Thyroid gland (tissue), 4 donors: ENCODE data around the gene ADGRG6. TPM values are rescaled to one million over a fixed set of nuclear protein-coding genes. Genes with fewer than 3 reads are reported as not detected.

Experiments used
- DNase-seq, 2 donors: peaks; one replicate each; pipeline ENCODE4 v3.0.0-alpha.2; 2019
- H3K27ac ChIP-seq, 3 donors: fragments of 200-600 bp; sonication (generic); 1 replicate in 2 of 3; 2 replicates in 1 of 3; pipeline ENCODE4 v1.5.1; 2016 to 2019; ENCODE audit warnings: mild to moderate bottlenecking in 1 of 3, moderate library complexity in 1 of 3
- H3K27me3 ChIP-seq: fragments of 200-600 bp; sonication (generic); one replicate; pipeline ENCODE4 v1.5.1; 2019
- H3K36me3 ChIP-seq, 2 donors: fragments of 200-600 bp; sonication (generic); one replicate each; pipeline ENCODE4 v1.5.1; 2016 to 2019
- H3K4me1 ChIP-seq, 2 donors: fragments of 200-600 bp; sonication (generic); one replicate each; pipeline ENCODE4 v1.5.1; 2017 to 2019
- H3K4me3 ChIP-seq, 3 donors: fragments of 200-600 bp; sonication (generic); replicated peaks in 1 of 3; 1 replicate in 2 of 3; 2 replicates in 1 of 3; pipeline ENCODE4 v1.5.1; 2016; ENCODE audit warnings: mild to moderate bottlenecking in 1 of 3
- H3K9me3 ChIP-seq: fragments of 200-600 bp; sonication (generic); one replicate; pipeline ENCODE4 v1.5.1; 2017
- CTCF ChIP-seq, 6 experiments: fragments of 200-600 bp in 3 of 6; fragments of 450-650 bp in 3 of 6; sonication (generic) in 3 of 6; IDR thresholded peaks; one replicate each; pipeline ENCODE4 v1.5.1; 2016 to 2019; ENCODE audit warnings: antibody characterized with exemption in 6 of 6, mild to moderate bottlenecking in 2 of 6, inconsistent platforms in 1 of 6, moderate library complexity in 1 of 6
- POLR2A ChIP-seq, 2 donors: fragments of 450-650 bp; IDR thresholded peaks; one replicate each; pipeline ENCODE4 v1.6.1; 2017; ENCODE audit warnings: antibody characterized with exemption in 2 of 2, mild to moderate bottlenecking in 2 of 2, moderate library complexity in 1 of 2
- WGBS, 2 donors: methylation state at CpG; one replicate each; pipeline ENCODE4 v1.1.5; 2017; 5-methylcytosine and 5-hydroxymethylcytosine counted together
- intact Hi-C: fragments of 100-400 bp; cut with DNase I; formaldehyde crosslinking; loops from one replicate; pipeline ENCODE4 v1.15.1; 2023
- total RNA-seq, 4 donors: library from RNA; depleted of rRNA; stranded (reverse); fragments of >200 nt; gene quantifications; one replicate each; pipeline ENCODE4 v1.2.3, GENCODE V29; 2016

Gene ADGRG6
- total RNA-seq, 4 donors from 2014 or later, result 2.9 to 10.5 (median 7.1) TPM

DNA sequence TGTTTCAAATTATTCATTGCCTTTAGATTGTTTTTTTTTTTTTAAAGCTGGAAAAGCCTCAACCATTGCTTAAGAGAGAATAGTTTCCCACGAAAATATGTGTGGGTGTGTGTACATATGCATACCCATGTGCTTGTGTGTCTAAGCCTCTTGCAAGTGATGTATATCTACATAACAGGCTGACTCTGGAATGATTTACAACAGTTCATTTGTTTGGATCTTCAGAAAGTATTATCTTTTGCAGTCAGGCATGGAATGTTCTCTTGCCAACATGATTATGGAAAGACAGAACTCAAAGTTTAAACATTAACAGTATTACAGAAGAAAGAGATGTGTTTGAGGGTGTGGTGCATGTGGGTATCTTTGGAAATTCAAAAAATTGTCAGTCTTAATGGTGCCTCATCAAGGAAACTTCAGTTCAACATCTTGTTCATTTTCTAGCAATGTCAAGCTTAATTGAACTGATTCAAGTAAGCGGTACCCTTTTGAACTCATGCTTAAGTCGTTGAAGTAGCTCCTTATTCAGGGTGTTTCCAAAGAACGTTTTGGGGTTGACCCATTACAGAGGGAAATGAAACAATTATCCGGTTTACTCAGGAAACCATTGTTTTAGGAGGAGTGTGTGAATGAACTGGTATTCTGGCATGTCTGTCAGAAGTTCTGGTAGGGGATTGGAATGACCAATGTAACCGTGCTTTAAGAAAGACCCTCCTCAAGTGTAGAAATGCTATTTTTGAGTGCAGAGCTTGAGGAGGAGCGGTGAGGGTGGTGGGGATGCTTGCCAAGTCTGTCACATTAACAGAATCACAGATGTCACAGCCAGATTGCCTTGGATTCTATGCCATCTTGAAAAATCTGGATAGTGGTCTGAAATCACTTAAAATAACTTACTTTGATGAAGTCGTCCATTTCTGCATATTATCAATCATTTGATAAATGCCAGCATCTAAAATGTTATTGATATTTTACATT lies 60.3 kb downstream of the ADGRG6 start:
- Histone ChIP-seq H3K9me3 (no peaks in the 10 kb centered on the region), H3K4me3 (no peak overlapping the region), H3K27me3 (no peaks in the 10 kb centered on the region), H3K27ac (no peak overlapping the region), H3K36me3 (no peaks in the 10 kb centered on the region), H3K4me1 (no peaks in the 10 kb centered on the region)
- TF ChIP-seq POLR2A (IDR thresholded peaks at IDR 0.05), result no peak
- TF ChIP-seq CTCF (IDR thresholded peaks at IDR 0.05), result no peak
- WGBS, 2 donors, result 55 to 56% methylated on average over 8 of the region's 8 CpGs
- intact Hi-C loops, result no loop called here
- DNase-seq, result no peak

DNA sequence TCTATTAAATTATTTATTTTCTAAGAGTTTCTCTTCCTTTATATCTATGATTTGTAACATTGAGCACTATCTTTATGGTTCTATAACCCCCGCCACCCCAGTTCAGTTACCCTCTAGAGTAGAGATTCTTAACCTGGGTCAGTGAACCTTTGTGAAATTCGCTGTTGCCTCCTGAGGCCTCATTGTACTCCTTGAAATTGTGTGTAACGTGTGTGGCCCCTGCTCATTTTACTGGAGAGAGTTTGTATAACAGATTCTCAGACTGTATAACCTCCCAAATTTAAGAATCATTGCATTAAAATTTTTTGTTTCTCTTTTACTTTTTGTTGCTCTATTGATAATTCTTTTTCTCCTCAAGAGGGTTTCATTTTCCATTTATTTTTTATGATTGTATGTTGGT lies 65.3 kb downstream of the ADGRG6 start:
- H3K36me3 ChIP-seq, result no peaks in the 10 kb centered on the region
- no peaks in the 10 kb centered on the region for H3K27me3 ChIP-seq
- DNase-seq, result no peak
- H3K9me3 ChIP-seq, result no peaks in the 10 kb centered on the region
- intact Hi-C loops, result no loop called here
- no peaks in the 10 kb centered on the region for H3K4me1 ChIP-seq
- H3K27ac ChIP-seq, result no peak overlapping the region
- H3K4me3 ChIP-seq, result no peak overlapping the region
- TF ChIP-seq CTCF (IDR thresholded peaks at IDR 0.05) (no peak), POLR2A (IDR thresholded peaks at IDR 0.05) (no peak)
- 81 to 85% methylated on average over 3 of the region's 3 CpGs for WGBS, 2 donors

DNA sequence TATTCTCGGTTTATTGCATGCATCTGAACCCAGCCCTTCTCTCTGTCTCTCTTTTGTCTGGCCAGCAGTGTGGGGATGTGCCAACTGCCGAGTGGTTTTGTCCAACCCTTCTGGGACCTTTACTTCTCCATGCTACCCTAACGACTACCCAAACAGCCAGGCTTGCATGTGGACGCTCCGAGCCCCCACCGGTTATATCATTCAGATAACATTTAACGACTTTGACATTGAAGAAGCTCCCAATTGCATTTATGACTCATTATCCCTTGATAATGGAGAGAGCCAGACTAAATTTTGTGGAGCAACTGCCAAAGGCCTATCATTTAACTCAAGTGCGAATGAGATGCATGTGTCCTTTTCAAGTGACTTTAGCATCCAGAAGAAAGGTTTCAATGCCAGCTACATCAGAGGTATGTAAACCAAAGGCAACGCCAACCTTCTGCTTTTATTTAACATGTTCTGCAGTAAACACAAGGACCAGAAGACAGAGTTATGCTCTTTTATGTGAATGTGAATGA lies 65.8 kb downstream of the ADGRG6 start:
- no peak overlapping the region for H3K4me3 ChIP-seq
- no peaks in the 10 kb centered on the region for H3K36me3 ChIP-seq
- H3K27ac ChIP-seq, result no peak overlapping the region
- H3K4me1 ChIP-seq, result no peaks in the 10 kb centered on the region
- intact Hi-C loops, result no loop called here
- TF ChIP-seq POLR2A (IDR thresholded peaks at IDR 0.05), result no peak
- TF ChIP-seq CTCF (IDR thresholded peaks at IDR 0.05), result no peak
- no peak for DNase-seq
- H3K9me3 ChIP-seq, result no peaks in the 10 kb centered on the region
- no peaks in the 10 kb centered on the region for H3K27me3 ChIP-seq
- 76% methylated on average over 9 of the region's 9 CpGs for WGBS, 2 donors

- Histone ChIP-seq H3K4me1 (no peaks in the 10 kb centered on the region), H3K36me3 (no peaks in the 10 kb centered on the region), H3K27ac (no peak overlapping the region), H3K4me3 (no peak overlapping the region), H3K27me3 (no peaks in the 10 kb centered on the region), H3K9me3 (no peaks in the 10 kb centered on the region)
- intact Hi-C loops, result no loop called here
- TF ChIP-seq CTCF (IDR thresholded peaks at IDR 0.05), result no peak
- no peak for TF ChIP-seq POLR2A (IDR thresholded peaks at IDR 0.05)
- WGBS, 2 donors, result 83 to 95% methylated on average over 1 of the region's 1 CpG
- no peak for DNase-seq
These were observed 67.5 kb downstream of the ADGRG6 start for GRCh38 chr6:142369266-142369665.

DNA sequence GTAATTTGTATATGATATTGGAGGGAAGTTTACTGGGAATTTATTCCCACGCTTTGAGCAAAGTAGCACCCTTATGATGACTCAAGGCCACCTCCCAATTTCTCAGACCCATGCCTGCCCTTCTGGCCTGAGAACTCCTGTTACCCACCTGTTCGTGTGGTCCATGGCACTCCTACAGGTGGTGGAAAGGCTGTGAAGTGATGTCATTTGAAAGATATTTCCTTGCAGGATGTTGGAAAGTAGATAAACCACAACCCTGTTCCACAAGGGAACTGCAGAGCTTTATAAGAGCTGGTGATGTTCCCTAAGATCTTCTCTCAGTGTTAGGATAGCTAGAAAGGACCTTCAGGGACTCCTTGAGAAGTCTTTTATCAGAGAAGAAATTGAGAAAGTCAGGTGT lies 70.5 kb downstream of the ADGRG6 start:
- H3K36me3 ChIP-seq, result no peaks in the 10 kb centered on the region
- no peaks in the 10 kb centered on the region for H3K27me3 ChIP-seq
- TF ChIP-seq POLR2A (IDR thresholded peaks at IDR 0.05), result no peak
- TF ChIP-seq CTCF (IDR thresholded peaks at IDR 0.05), result no peak
- 76 to 78% methylated on average over 2 of the region's 2 CpGs for WGBS, 2 donors
- H3K4me3 ChIP-seq, result no peak overlapping the region
- no peak for DNase-seq
- no peaks in the 10 kb centered on the region for H3K4me1 ChIP-seq
- no peaks in the 10 kb centered on the region for H3K9me3 ChIP-seq
- H3K27ac ChIP-seq, result no peak overlapping the region
- intact Hi-C loops, result no loop called here
